Stimulated activated CD4-positive, alpha-beta T cell treated with anti-CD3 and anti-CD28 coated beads, Interleukin-2, amount 100 ng/mL, for 4 hours (primary cell): ENCODE data around the gene MEX3A.
"Not testable (repeated sequence)": the region's sequence is repeated elsewhere in the genome, so short reads cannot be mapped to it uniquely, and the experiment has no call there.

Source experiments
- DNase-seq: peaks from one replicate; pipeline ENCODE4 v3.0.0-alpha.2; 2020; ENCODE audit warnings: low read depth

The MEX3A gene

DNA sequence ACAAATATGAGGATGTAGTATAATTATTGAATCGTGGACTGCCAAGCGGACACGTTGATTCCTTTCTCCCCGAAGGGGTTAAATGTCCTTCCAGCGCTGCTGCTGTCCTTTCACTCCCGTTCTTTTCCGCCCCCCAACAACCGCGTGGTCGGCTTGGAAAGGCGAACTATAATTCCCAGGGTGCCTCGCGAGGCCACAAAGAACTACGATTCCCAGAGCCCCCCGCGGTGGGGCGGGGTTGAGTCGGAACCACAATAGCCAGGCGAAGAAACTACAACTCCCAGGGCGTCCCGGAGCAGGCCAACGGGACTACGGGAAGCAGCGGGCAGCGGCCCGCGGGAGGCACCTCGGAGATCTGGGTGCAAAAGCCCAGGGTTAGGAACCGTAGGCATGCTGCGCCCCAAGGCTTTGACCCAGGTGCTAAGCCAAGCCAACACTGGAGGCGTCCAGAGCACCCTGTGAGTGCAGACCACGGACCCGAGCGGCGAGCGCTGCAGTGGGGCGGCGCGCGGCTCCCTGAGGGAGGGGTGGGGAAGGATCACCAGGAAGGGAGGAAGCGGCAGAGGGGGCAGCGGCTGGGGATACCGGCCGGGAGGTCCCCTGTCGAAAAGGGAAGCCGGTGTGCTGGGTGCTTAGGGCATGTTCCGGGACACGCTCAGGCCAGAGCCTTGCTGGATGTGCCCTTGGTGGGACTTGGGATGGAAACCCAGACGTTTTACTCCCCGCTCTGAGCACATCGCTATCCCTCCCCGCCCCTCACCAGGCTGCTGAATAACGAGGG, 27.6 kb downstream of the MEX3A start, which contains the start of gene LAMTOR2:
LAMTOR2 (plus strand) TSS at position 283 of the 781 bp plus-strand sequence; CDS start at position 391, 108 bp downstream.
- peak; percentile 95 for DNase-seq

DNA sequence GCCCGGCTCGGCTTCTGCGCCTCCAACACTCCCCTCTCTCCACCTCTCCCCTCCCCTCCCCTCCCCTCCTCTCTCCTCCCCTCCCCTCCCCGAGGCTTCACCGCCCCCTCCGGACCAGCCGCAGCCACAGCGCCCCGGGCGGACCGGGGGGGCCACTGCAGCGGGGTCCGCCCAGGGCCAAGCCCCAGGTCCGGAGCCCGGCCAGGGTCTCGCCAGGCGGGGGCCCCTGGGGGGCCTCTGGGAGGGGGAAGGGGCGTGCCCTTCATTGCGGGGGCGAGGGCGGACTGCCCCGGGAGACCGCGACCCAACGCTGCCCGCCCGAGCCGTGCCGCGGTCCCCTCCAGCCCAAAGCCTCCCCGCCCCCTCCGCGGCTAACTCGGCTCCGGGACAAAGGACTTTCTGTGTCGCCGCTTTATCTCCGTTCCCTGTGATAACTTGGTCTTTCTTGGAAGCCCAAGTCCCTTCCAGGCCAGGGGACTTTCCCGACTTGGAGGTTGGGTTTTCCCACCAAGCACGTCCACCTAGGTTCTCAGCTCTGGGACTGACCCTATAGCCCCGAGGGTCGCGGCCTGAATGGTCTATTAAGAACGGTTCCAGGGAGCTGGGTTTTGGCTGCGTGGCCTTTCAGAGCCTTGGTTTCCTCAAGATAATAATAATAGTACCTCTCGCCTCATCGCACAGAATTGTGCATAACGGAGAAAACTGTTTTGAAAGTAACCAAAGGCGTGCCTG, 28.3 kb downstream of the MEX3A start, which contains the start of gene UBQLN4:
UBQLN4 (minus strand) TSS at position 31 of the 732 bp plus-strand sequence. CDS start 97 bp downstream, outside the sequence.
- peak; percentile 85 for DNase-seq

GRCh38 chr1:156052862-156053767, 29.1 kb downstream of the MEX3A start:
- DNase-seq, result peak; percentile 61

DNA sequence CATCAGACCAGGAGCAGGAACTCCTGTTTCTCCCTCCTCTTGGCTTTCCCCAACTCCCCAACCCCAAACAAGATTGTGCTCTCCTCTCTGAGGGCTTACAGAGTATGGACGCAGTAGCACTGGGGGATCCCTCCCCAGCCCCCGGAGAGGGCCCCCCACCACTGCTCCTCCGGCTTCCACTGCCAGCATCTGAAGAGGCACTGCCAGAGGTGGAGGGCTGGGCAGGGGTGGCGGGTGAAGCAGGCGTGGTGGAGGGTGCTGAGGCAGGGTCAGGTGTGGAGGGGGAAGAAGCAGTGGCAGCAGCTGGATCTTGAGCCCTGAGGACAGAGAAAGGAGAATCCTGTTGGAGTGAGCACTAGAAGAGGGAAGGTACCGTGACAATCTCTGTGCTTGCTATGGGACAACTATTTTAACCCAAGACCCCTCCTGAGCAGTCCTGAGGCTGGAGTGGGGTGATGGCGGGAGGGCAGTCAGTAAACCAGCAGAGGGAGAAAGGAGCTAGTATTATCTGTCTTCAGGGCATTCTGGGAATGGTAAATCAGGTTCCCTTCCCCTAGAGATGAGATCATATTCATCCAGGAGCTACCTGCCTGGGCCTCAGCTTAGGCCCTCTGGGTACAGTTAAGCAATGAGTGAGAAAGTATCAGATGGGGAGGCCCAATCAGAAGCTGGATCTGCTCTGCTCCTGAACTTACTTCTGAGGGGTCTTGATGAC, 31.1 kb downstream of the MEX3A start:
- no peak for DNase-seq

GRCh38 chr1:156050376-156050775, 31.9 kb downstream of the MEX3A start:
- DNase-seq, result no peak

- no peak for DNase-seq
Observed at GRCh38 chr1:156048663-156049258, 33.5 kb downstream of the MEX3A start.

GRCh38 chr1:156045076-156045475, 37.2 kb downstream of the MEX3A start:
- no peak for DNase-seq

DNA sequence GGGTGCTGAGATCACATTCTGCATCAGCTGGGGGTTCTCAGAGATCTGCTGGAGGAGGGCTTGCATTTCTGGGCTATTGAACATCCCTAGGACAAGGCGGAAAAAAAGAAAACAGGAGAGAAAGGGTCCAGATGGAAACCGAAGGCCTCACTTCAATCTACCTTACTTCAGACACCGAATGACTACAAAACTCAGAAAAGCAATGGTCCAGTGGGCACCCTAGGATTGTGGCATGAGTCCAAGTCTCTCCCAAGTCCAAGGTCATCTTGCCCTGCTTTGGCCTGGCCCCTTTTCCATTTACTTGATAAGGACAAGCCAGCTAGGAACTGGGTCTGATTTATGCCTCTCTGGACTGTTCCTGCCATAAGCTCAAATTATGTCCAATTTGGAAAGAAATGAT, 39.4 kb downstream of the MEX3A start:
- no peak for DNase-seq

- DNase-seq, result not testable (repeated sequence)
Observed at GRCh38 chr1:156034991-156035390, 47.3 kb downstream of the MEX3A start.

DNA sequence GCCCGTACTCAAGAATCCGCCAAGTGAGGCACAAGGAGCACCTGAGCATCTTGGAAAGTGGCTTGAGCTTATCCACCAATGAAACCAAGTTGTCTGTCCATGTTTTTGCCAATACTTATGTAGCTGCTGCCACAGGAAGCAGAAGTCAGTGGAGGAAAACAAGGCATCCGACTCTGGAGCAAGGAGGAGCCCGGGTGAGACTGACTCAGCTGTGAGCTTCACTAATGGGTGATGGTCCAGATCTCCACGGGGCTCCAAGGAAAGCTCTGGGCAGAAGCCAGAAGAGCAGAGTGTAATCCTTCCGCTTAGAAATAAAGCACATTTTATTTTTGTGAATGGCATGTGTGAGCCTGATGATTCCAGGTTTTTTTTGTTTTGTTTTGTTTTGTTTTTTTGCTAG, 49.3 kb downstream of the MEX3A start:
- no peak for DNase-seq

DNA sequence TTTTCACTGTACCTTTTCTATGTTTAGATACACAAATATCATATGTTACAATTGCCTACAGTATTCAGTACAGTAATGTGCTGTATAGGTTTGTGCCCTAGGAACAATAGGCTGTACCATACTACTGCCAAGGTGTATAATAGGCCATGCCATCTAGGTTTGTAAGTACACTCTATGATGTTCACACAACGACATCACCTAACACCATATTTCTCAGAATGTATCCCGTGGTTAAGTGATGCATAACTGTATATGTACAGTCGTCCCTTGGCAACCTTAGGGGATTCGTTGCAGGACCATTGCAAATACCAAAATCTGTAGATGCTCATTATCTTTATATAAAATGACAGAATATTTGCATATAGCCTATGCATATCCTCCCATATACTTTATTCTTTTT, 55.7 kb downstream of the MEX3A start:
- no peak for DNase-seq

GRCh38 chr1:156025876-156026275, 56.4 kb downstream of the MEX3A start:
- DNase-seq, result no peak

GRCh38 chr1:156024801-156025200, 57.5 kb downstream of the MEX3A start:
- no peak for DNase-seq
